NOMO-1 treated with DMSO at 0.1 percent for 48 hours (cell line): ENCODE results near the gene ARHGAP28.

Experiments
- DNase-seq: peaks from one replicate; lab custom pipeline; 2025; ENCODE audit not compliant: unreplicated experiment; lab: John Stamatoyannopoulos, UW

ARHGAP28 gene

GRCh38 chr18:6859676-6860422 lies 130.3 kb downstream of the ARHGAP28 start:
- DNase-seq: no peak

- DNase-seq: no peak
Observed at GRCh38 chr18:6860804-6861448, 131.4 kb downstream of the ARHGAP28 start.

- DNase-seq: no peak
Observed at GRCh38 chr18:6865251-6865650, 135.7 kb downstream of the ARHGAP28 start.

- DNase-seq: no peak
Observed at GRCh38 chr18:6866552-6867085, 137.1 kb downstream of the ARHGAP28 start.

GRCh38 chr18:6868033-6868432 lies 138.5 kb downstream of the ARHGAP28 start:
- DNase-seq: no peak

GRCh38 chr18:6871566-6871965 lies 142.1 kb downstream of the ARHGAP28 start:
- DNase-seq: no peak

GRCh38 chr18:6873040-6873751 lies 143.7 kb downstream of the ARHGAP28 start:
- DNase-seq: no peak

GRCh38 chr18:6874315-6874714 lies 144.8 kb downstream of the ARHGAP28 start:
- no peak for DNase-seq

GRCh38 chr18:6875749-6876148 lies 146.2 kb downstream of the ARHGAP28 start:
- DNase-seq: no peak

GRCh38 chr18:6876641-6877041 lies 147.1 kb downstream of the ARHGAP28 start:
- DNase-seq: no peak

GRCh38 chr18:6877288-6877687 lies 147.8 kb downstream of the ARHGAP28 start:
- DNase-seq: no peak

- no peak for DNase-seq
Observed at GRCh38 chr18:6878556-6879297, 149.2 kb downstream of the ARHGAP28 start.

- no peak for DNase-seq
Observed at GRCh38 chr18:6879508-6880195, 150.1 kb downstream of the ARHGAP28 start.

GRCh38 chr18:6881034-6881820 lies 151.7 kb downstream of the ARHGAP28 start:
- no peak for DNase-seq

- DNase-seq: no peak
Observed at GRCh38 chr18:6882401-6882800, 152.9 kb downstream of the ARHGAP28 start.

GRCh38 chr18:6885006-6885481 lies 155.5 kb downstream of the ARHGAP28 start:
- no peak for DNase-seq

GRCh38 chr18:6885992-6886796 lies 156.7 kb downstream of the ARHGAP28 start:
- DNase-seq: no peak

GRCh38 chr18:6886797-6887330 lies 157.3 kb downstream of the ARHGAP28 start:
- no peak for DNase-seq
